Posterior cingulate gyrus (tissue), 11 donors: ENCODE data around the gene SCAND1.
"Not testable (repeated sequence)": the region's sequence is repeated elsewhere in the genome, so short reads cannot be mapped to it uniquely, and the experiment has no call there.

Experiments used
- DNase-seq, 10 donors: peaks; one replicate each; pipeline versions ENCODE4 v3.0.0 to v3.0.0-alpha.2; 2020 to 2021; ENCODE audit warnings: mixed read lengths in 3 of 10
- intact Hi-C: fragments of 100-400 bp; cut with DNase I; formaldehyde crosslinking; loops from one replicate; pipeline ENCODE4 v1.15.1; 2023

SCAND1 gene

GRCh38 chr20:35954200-35954906 lies at the start of gene SCAND1:
Gene SCAND1, minus strand, starts transcription at chr20:35954502. Its CDS starts 218 bp downstream, at chr20:35954284.
- intact Hi-C loops = loop anchor here (10.0 kb wide), 1 partner anchor 110 kb away; no protein-coding TSS in a partner anchor
- peak; percentile 86 to 99 (median 94) for DNase-seq

DNA sequence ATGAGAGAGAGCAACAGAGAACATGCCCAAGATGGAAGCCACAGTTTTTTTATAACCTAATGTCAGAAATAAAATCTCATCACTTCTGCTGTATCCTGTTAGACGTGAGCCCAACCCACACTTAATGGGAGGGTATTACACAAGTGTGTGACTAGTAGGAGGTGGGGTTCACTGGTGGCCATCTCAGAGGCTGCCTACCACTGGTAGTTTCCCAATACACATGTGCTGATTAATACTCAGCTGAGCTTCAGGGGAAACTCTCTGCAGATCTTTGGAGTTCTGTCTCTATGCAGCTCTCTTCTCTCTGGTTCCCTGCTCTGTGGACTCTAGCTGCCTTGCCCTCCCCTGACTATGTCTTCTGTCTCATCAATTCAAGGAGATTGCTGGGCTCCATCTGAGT lies 49.7 kb upstream of the SCAND1 start:
- no peak for DNase-seq
- intact Hi-C loops = no loop called here

- no peak for DNase-seq
Observed at GRCh38 chr20:36002855-36003254, 48.6 kb upstream of the SCAND1 start.

GRCh38 chr20:36001331-36001730 lies 47.0 kb upstream of the SCAND1 start:
- intact Hi-C loops, DNase-seq: not testable (repeated sequence)

More at GRCh38 chr20:36002855-36003254, 48.6 kb upstream of the SCAND1 start:
- intact Hi-C loops = no loop called here

- intact Hi-C loops = loop anchor here (10.0 kb wide), 1 partner anchor 198 kb away; no protein-coding TSS in a partner anchor
- DNase-seq = not testable (repeated sequence)
Observed at GRCh38 chr20:35996492-35996891, 42.2 kb upstream of the SCAND1 start.

DNA sequence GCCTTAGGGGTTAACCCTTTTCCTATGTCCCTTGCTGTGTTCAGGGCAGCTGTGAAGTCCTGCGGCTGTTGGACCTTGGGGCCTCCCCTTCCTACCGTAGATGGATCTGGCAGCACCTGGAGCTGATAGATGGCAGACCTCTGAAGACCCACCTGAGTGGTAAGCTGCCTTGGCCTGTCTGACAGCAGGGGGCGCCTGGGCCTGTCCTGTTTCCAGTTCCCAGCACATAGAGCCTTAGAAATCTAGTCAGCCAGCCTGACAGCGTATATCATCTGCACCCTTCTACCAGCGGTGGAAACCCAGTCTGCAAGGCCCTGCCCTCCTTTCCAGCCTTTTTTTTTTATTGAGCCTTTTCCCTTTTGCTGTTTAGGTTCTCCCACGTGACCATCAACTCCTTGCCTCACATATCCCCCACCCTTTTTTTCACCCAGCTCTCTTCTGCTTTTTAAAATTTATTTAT lies 40.7 kb upstream of the SCAND1 start:
- intact Hi-C loops = loop anchor here (1.0 to 10.0 kb wide), 3 partner anchors 143 to 200 kb away; partner anchors contain the start of gene EPB41L1

DNA sequence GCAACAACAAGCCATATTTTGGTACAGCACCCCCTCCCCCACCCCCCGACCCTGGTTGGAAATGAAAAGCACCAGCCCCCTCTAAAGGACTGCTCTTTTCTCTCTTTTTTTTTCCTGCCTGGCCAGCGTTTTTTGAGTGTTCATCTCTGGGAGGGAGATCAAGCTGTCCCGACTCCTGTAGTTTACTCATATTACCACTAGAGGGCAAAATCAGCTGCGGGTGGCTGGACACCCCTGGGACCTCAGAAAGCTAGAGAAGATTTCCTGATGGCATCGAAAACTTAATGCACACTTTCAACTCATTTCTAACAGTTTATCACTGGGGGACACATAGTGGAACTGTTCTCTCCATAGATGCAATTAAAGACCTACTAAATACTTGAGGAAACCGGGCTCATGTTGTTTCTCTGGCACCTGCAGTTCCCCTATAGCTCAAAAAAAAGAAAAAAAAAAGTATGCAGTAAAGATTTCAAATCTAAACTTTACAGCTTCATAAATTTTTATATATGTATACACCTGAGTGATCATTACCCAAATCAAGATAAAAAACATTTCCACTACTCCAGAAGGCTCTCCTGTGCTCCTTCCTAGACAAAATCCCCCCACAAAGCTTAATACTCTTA lies 38.5 kb upstream of the SCAND1 start:
- intact Hi-C loops = loop anchor here (5.0 to 10.0 kb wide), 2 partner anchors 159 to 202 kb away; partner anchors contain the start of gene EPB41L1
- DNase-seq = peak in 8 of 10 donors; percentile 12 to 90 (median 36)

More for the DNA sequence above, 40.7 kb upstream of the SCAND1 start:
- DNase-seq = peak; percentile 44 to 97 (median 80)

DNA sequence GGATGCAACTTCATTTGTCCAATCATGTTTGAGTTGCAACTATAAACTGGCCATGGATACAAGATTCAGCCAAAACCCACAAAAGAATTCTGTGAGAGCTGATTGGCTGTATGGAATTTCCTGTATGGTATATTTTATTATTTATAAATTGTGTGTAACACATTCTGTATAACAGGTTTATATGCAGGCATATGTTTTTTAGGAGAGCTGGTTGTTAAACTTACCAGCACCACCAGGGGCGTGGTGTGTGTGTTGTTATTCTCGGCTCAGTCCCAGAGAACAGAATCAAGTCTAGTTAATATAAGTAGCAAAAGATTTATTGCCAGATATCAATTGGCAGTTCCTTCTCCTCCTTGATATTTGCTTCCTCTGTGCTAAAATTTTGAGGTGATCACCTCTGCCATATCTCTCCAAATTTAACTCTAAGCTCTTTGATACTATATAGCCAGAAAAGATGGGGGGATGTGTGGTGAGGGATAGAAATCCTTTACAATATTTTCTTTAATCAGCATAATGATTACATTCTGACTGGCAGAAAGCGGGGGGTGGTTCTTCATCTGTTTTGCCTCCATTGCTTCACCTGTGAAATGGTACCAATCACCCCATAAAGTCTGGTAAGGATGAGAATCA lies 37.0 kb upstream of the SCAND1 start:
- peak in 1 of 10 donors; percentile 12 for DNase-seq
- intact Hi-C loops = loop anchor here (5.0 to 10.0 kb wide), 2 partner anchors 161 to 204 kb away; partner anchors contain the start of gene EPB41L1

DNA sequence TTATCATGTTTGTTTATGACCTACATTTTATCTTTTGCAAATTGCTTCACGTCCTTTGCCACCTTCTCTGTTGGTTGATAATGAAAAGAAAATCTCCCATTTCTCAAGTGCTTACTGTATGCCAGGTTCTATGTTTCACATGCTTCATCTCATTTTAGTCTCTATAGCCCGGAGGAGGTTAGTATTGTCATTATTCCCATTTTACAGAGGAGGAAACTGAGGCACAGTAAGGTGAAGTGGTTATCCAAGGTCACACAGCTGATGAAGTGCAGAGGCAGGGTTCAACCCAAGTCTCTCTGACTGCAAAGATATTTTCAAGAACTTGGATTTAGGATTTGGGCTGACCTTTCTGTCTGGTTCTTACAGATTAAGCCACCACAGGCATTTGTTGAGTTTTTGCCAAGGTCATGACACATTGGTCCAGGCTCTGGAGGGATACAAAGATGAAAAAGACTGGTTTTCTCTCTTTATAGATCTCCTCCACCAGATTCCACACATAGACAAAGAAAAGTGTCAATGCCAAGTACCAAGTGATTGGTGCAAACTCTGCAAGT lies 34.7 kb upstream of the SCAND1 start:
- no peak for DNase-seq
- intact Hi-C loops = no loop called here

- no peak for DNase-seq
- intact Hi-C loops = no loop called here
Observed at GRCh38 chr20:35985806-35986205, 31.5 kb upstream of the SCAND1 start.

GRCh38 chr20:35984382-35984781 lies 30.1 kb upstream of the SCAND1 start:
- DNase-seq = no peak
- intact Hi-C loops = no loop called here

GRCh38 chr20:35981969-35982368 lies 27.7 kb upstream of the SCAND1 start:
- no peak for DNase-seq
- intact Hi-C loops = no loop called here

DNA sequence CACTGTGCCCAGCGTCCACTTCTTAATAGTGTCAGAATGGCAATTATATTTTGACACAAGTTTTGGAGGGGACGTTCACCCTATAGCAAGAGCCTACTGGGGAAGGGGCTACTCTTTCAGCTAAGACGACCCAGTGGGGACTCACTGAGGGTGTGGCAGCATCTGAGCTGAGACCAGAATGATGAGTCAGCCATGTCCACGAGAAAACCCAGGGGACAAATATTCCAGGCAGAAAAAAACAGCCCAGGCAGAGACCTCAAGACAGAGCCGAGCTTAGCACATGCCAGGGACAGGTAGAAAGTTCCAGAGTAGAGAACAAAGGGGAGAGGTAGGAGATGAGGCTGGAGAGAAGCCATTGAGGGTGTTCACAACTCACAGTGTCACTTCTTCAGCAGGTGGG lies 25.2 kb upstream of the SCAND1 start:
- no peak for DNase-seq
- intact Hi-C loops = no loop called here

DNA sequence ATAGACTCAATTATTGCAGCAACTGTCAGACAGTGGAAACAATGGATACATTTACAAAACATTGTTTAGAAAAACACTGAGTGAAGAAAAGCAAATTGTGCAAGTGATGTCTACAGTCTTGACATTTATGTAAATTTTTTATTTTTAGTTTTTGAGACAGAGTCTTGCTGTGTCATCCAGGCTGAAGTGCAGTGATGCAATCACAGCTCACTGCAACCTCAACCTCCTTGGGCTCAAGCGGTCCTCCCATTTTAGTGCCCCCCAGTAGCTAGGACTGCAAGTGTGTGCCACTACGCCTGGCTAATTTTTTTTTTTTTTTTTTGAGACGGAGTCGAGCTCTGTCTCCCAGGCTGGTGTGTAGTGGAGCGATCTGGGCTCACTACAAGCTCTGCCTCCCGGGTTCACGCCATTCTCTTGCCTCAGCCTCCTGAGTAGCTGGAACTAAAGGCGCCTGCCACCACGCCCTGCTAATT lies 23.8 kb upstream of the SCAND1 start:
- intact Hi-C loops = no loop called here
- DNase-seq = no peak

GRCh38 chr20:35975576-35976373 lies 21.5 kb upstream of the SCAND1 start:
- no peak for DNase-seq
- intact Hi-C loops = no loop called here

DNA sequence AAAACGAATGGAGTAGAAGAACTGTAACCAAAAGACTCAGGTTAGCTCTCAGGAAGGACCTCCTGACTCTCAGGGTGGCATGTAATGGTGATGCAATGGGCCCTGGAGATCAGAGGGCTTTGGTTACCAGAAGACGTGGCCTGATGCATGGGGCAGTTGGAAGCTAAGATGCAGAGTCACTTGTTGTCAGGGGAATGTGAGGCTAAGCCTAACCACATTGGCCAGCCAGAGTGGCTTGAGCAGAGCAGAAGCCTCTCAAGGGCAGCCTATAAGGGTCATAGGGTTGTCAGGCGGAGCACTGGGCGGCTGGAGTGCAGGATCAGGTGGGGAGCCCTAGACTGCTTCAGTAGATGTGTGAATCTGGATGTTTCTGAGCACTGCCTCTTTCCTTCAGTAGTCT lies 20.0 kb upstream of the SCAND1 start:
- DNase-seq = no peak
- intact Hi-C loops = no loop called here

- intact Hi-C loops = no loop called here
- no peak for DNase-seq
Observed at GRCh38 chr20:35972462-35972861, 18.2 kb upstream of the SCAND1 start.

- intact Hi-C loops = no loop called here
- no peak for DNase-seq
Observed at GRCh38 chr20:35971981-35972380, 17.7 kb upstream of the SCAND1 start.

- intact Hi-C loops = no loop called here
- no peak for DNase-seq
Observed at GRCh38 chr20:35968930-35969329, 14.6 kb upstream of the SCAND1 start.
